Measurements from ENCODE around the gene PABPN1.

The PABPN1 gene

GRCh38 chr14:23359167-23359626, 37.9 kb downstream of the PABPN1 start:
- no peak for DNase-seq

GRCh38 chr14:23359722-23360447, 38.6 kb downstream of the PABPN1 start:
- no peak for DNase-seq

GRCh38 chr14:23360496-23360895, 39.2 kb downstream of the PABPN1 start:
- no peak for DNase-seq

- DNase-seq: no peak
Observed at GRCh38 chr14:23361320-23361719, 40.1 kb downstream of the PABPN1 start.

- no peak for DNase-seq
Observed at GRCh38 chr14:23361763-23362162, 40.5 kb downstream of the PABPN1 start.

GRCh38 chr14:23362200-23362599, 40.9 kb downstream of the PABPN1 start:
- DNase-seq: no peak

- DNase-seq: no peak
Observed at GRCh38 chr14:23364164-23365035, 43.1 kb downstream of the PABPN1 start.

GRCh38 chr14:23365036-23365731, 43.9 kb downstream of the PABPN1 start, which contains the start of gene EFS:
TSS of gene EFS (minus strand) at chr14:23365172. CDS start at chr14:23365025, 147 bp downstream.
- no peak for DNase-seq

- no peak for DNase-seq
Observed at GRCh38 chr14:23365732-23366425, 44.6 kb downstream of the PABPN1 start.

- no peak for DNase-seq
Observed at GRCh38 chr14:23366426-23366921, 45.2 kb downstream of the PABPN1 start.

- DNase-seq: no peak
Observed at GRCh38 chr14:23370221-23370620, 49.0 kb downstream of the PABPN1 start.

- no peak for DNase-seq
Observed at GRCh38 chr14:23371865-23372264, 50.6 kb downstream of the PABPN1 start.

- no peak for DNase-seq
Observed at GRCh38 chr14:23372509-23372908, 51.3 kb downstream of the PABPN1 start, which contains the start of gene IL25. TSS of gene IL25 (plus strand) at chr14:23372809.

GRCh38 chr14:23373041-23373440, 51.8 kb downstream of the PABPN1 start:
- no peak for DNase-seq

All from COR-L47 (cell line).